Upper lobe of left lung (tissue), 4 donors: ENCODE results near the gene GAB3.

Experiments used
- EP300 ChIP-seq, 4 donors: sonication (generic); formaldehyde crosslinking; IDR thresholded peaks; one replicate each; pipeline ENCODE4 v1.5.1; 2017; ENCODE audit warnings: antibody characterized with exemption in 4 of 4, control low read depth in 2 of 4
- POLR2A ChIP-seq, 4 donors: fragments of 450-650 bp; IDR thresholded peaks; one replicate each; pipeline ENCODE4 v1.5.1; 2016 to 2017; ENCODE audit warnings: antibody characterized with exemption in 4 of 4, mild to moderate bottlenecking in 2 of 4
- POLR2AphosphoS5 ChIP-seq, 2 donors: sonication (generic); formaldehyde crosslinking; IDR thresholded peaks; one replicate each; pipeline ENCODE4 v1.5.1; 2017; ENCODE audit warnings: antibody characterized with exemption in 2 of 2
- TF ChIP-seq, protein P1 (sequence below), 6 experiments: fragments of 450-650 bp in 4 of 6; fragments of 200-600 bp in 2 of 6; sonication (generic) in 2 of 6; IDR thresholded peaks; one replicate each; pipeline ENCODE4 v1.5.1; 2016 to 2019; ENCODE audit warnings: antibody characterized with exemption in 6 of 6

DNA sequence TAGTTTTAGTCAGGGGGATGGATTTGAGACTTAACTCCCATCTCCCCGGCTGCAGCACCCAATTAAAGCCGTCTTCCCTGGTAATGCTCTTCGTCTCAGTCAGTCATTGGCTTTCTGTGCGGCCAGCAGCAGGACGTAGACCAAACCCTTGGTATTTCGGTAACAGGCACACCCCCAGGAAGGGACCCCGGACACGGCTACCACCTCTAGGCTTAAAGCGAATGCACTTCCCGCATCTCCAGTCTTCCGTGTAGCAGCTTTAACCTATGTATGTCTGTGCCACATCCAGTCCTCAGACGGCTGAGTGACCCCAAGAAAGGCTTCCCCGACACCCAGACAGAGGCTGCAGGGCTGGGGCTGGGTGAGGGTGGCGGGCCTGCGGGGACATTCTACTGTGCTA lies 96.0 kb downstream of the GAB3 start:
- TF ChIP-seq EP300 (IDR thresholded peaks at IDR 0.05) (no peak), POLR2A (IDR thresholded peaks at IDR 0.05) (no peak), POLR2AphosphoS5 (IDR thresholded peaks at IDR 0.05) (no peak)
- TF ChIP-seq, protein P1, sequence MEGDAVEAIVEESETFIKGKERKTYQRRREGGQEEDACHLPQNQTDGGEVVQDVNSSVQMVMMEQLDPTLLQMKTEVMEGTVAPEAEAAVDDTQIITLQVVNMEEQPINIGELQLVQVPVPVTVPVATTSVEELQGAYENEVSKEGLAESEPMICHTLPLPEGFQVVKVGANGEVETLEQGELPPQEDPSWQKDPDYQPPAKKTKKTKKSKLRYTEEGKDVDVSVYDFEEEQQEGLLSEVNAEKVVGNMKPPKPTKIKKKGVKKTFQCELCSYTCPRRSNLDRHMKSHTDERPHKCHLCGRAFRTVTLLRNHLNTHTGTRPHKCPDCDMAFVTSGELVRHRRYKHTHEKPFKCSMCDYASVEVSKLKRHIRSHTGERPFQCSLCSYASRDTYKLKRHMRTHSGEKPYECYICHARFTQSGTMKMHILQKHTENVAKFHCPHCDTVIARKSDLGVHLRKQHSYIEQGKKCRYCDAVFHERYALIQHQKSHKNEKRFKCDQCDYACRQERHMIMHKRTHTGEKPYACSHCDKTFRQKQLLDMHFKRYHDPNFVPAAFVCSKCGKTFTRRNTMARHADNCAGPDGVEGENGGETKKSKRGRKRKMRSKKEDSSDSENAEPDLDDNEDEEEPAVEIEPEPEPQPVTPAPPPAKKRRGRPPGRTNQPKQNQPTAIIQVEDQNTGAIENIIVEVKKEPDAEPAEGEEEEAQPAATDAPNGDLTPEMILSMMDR (IDR thresholded peaks at IDR 0.05), result no peak
